GM18505 (cell line): Measurements from ENCODE around the gene USP17L13.
"Not testable (repeated sequence)": the region's sequence is repeated elsewhere in the genome, so short reads cannot be mapped to it uniquely, and the experiment has no call there.

ENCODE experiments used
- ATAC-seq: cut with Tn5 transposase; IDR thresholded peaks from one replicate; pipeline ENCODE4 v1.9.1; 2021; ENCODE audit not compliant: unreplicated experiment

The USP17L13 gene, protein sequence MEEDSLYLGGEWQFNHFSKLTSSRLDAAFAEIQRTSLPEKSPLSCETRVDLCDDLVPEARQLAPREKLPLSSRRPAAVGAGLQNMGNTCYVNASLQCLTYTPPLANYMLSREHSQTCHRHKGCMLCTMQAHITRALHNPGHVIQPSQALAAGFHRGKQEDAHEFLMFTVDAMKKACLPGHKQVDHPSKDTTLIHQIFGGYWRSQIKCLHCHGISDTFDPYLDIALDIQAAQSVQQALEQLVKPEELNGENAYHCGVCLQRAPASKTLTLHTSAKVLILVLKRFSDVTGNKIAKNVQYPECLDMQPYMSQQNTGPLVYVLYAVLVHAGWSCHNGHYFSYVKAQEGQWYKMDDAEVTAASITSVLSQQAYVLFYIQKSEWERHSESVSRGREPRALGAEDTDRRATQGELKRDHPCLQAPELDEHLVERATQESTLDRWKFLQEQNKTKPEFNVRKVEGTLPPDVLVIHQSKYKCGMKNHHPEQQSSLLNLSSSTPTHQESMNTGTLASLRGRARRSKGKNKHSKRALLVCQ

DNA sequence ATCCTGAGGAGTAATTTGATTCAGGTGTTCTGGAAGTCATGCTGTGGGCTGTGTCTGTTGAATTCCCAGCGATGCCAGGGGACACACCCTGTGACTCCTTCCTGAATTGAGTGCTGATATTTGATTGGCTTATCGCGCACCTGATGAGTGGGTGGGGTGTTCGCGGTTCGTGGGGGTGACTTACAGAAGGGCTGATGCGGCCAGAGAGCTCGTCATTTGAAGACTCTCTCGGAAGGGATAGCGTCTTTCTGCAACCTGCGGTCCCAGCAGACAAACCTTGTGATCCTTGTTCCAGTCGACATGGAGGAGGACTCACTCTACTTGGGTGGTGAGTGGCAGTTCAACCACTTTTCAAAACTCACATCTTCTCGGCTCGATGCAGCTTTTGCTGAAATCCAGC is at the start of gene USP17L13:
USP17L13 (plus strand) TSS at position 301 of the 400 bp plus-strand sequence; CDS start at position 301, 0 bp downstream.
- ATAC-seq: not testable (repeated sequence)

DNA sequence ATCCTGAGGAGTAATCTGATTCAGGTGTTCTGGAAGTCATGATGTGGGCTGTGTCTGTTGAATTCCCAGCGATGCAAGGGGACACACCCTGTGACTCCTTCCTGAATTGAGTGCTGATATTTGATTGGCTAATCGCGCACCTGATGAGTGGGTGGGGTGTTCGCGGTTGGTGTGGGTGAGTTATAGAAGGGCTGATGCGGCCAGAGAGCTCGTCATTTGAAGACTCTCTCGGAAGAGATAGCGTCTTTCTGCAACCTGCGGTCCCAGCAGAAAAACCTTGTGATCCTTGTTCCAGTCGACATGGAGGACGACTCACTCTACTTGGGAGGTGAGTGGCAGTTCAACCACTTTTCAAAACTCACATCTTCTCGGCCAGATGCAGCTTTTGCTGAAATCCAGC is 14.3 kb upstream of the USP17L13 start, which contains the start of gene USP17L10:
USP17L10 (plus strand) TSS at position 301 of the 400 bp plus-strand sequence; CDS start at position 301, 0 bp downstream.
- ATAC-seq: not testable (repeated sequence)

DNA sequence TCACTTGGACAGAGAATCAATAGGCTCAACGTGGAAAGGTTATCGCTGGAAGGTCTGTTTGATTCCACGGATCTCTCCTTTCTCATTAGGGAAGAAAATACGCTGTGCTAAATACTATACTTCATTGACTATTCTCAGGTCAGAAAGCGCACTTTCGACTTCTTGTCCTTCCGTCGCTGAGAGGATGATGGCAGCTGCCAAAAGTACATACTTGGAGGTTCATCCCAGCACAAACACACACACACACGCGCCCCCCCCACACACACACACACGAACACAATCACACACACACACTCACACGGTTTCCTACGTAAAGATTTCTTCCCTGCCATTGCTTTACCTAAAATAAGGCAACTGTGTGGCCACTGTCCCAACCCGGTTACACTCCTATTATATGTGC is 10.0 kb upstream of the USP17L13 start:
- ATAC-seq: not testable (repeated sequence)

DNA sequence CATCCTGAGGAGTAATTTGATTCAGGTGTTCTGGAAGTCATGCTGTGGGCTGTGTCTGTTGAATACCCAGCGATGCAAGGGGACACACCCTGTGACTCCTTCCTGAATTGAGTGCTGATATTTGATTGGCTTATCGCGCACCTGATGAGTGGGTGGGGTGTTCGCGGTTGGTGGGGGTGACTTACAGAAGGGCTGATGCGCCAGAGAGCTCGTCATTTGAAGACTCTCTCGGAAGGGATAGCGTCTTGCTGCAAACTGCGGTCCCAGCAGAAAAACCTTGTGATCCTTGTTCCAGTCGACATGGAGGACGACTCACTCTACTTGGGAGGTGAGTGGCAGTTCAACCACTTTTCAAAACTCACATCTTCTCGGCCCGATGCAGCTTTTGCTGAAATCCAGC is 9.6 kb upstream of the USP17L13 start, which contains the start of gene USP17L11:
USP17L11 (plus strand) TSS at position 301 of the 400 bp plus-strand sequence; CDS start at position 301, 0 bp downstream.
- not testable (repeated sequence) for ATAC-seq

DNA sequence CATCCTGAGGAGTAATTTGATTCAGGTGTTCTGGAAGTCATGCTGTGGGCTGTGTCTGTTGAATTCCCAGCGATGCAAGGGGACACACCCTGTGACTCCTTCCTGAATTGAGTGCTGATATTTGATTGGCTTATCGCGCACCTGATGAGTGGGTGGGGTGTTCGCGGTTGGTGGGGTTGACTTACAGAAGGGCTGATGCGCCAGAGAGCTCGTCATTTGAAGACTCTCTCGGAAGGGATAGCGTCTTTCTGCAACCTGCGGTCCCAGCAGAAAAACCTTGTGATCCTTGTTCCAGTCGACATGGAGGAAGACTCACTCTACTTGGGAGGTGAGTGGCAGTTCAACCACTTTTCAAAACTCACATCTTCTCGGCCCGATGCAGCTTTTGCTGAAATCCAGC is 4.8 kb upstream of the USP17L13 start, which contains the start of gene USP17L12:
USP17L12 (plus strand) TSS at position 301 of the 400 bp plus-strand sequence; CDS start at position 301, 0 bp downstream.
- not testable (repeated sequence) for ATAC-seq

DNA sequence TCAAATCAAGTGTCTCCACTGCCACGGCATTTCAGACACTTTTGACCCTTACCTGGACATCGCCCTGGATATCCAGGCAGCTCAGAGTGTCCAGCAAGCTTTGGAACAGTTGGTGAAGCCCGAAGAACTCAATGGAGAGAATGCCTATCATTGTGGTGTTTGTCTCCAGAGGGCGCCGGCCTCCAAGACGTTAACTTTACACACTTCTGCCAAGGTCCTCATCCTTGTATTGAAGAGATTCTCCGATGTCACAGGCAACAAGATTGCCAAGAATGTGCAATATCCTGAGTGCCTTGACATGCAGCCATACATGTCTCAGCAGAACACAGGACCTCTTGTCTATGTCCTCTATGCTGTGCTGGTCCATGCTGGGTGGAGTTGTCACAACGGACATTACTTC is 5.6 kb downstream of the USP17L13 start:
- not testable (repeated sequence) for ATAC-seq

DNA sequence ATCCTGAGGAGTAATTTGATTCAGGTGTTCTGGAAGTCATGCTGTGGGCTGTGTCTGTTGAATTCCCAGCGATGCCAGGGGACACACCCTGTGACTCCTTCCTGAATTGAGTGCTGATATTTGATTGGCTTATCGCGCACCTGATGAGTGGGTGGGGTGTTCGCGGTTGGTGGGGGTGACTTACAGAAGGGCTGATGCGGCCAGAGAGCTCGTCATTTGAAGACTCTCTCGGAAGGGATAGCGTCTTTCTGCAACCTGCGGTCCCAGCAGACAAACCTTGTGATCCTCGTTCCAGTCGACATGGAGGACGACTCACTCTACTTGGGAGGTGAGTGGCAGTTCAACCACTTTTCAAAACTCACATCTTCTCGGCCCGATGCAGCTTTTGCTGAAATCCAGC is 9.4 kb downstream of the USP17L13 start, which contains the start of gene USP17L15:
USP17L15 (plus strand) TSS at position 301 of the 400 bp plus-strand sequence; CDS start at position 301, 0 bp downstream.
- not testable (repeated sequence) for ATAC-seq

DNA sequence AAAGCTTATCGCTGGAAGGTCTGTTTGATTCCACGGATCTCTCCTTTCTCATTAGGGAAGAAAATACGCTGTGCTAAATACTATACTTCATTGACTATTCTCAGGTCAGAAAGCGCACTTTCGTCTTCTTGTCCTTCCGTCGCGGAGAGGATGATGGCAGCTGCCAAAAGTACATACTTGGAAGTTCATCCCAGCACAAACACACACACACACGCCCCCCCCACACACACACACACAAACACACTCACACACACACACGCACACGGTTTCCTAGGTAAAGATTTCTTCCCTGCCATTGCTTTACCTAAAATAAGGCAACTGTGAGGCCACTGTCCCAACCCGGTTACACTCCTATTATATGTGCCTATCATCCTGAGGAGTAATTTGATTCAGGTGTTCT is 13.8 kb downstream of the USP17L13 start:
- ATAC-seq: not testable (repeated sequence)

DNA sequence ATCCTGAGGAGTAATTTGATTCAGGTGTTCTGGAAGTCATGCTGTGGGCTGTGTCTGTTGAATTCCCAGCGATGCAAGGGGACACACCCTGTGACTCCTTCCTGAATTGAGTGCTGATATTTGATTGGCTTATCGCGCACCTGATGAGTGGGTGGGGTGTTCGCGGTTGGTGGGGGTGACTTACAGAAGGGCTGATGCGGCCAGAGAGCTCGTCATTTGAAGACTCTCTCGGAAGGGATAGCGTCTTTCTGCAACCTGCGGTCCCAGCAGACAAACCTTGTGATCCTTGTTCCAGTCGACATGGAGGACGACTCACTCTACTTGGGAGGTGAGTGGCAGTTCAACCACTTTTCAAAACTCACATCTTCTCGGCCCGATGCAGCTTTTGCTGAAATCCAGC is 18.9 kb downstream of the USP17L13 start, which contains the start of gene USP17L17:
USP17L17 (plus strand) TSS at position 301 of the 400 bp plus-strand sequence; CDS start at position 301, 0 bp downstream.
- not testable (repeated sequence) for ATAC-seq

DNA sequence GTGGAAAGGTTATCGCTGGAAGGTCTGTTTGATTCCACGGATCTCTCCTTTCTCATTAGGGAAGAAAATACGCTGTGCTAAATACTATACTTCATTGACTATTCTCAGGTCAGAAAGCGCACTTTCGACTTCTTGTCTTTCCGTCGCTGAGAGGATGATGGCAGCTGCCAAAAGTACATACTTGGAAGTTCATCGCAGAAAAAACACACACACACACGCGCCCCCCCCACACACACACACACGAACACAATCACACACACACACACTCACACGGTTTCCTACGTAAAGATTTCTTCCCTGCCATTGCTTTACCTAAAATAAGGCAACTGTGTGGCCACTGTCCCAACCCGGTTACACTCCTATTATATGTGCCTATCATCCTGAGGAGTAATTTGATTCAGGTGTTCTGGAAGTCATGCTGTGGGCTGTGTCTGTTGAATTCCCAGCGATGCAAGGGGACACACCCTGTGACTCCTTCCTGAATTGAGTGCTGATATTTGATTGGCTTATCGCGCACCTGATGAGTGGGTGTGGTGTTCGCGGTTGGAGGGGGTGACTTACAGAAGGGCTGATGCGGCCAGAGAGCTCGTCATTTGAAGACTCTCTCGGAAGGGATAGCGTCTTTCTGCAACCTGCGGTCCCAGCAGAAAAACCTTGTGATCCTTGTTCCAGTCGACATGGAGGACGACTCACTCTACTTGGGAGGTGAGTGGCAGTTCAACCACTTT is 23.4 kb downstream of the USP17L13 start, which contains the start of gene USP17L18:
USP17L18 (plus strand) TSS at position 678 of the 728 bp plus-strand sequence; CDS start at position 678, 0 bp downstream.
- ATAC-seq: not testable (repeated sequence)

DNA sequence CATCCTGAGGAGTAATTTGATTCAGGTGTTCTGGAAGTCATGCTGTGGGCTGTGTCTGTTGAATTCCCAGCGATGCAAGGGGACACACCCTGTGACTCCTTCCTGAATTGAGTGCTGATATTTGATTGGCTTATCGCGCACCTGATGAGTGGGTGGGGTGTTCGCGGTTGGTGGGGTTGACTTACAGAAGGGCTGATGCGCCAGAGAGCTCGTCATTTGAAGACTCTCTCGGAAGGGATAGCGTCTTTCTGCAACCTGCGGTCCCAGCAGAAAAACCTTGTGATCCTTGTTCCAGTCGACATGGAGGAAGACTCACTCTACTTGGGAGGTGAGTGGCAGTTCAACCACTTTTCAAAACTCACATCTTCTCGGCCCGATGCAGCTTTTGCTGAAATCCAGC is 28.4 kb downstream of the USP17L13 start, which contains the start of gene USP17L19:
USP17L19 (plus strand) TSS at position 301 of the 400 bp plus-strand sequence; CDS start at position 301, 0 bp downstream.
- not testable (repeated sequence) for ATAC-seq

DNA sequence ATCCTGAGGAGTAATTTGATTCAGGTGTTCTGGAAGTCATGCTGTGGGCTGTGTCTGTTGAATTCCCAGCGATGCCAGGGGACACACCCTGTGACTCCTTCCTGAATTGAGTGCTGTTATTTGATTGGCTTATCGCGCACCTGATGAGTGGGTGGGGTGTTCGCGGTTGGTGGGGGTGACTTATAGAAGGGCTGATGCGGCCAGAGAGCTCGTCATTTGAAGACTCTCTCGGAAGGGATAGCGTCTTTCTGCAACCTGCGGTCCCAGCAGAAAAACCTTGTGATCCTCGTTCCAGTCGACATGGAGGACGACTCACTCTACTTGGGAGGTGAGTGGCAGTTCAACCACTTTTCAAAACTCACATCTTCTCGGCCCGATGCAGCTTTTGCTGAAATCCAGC is 33.1 kb downstream of the USP17L13 start, which contains the start of gene USP17L20:
USP17L20 (plus strand) TSS at position 301 of the 400 bp plus-strand sequence; CDS start at position 301, 0 bp downstream.
- ATAC-seq: not testable (repeated sequence)

DNA sequence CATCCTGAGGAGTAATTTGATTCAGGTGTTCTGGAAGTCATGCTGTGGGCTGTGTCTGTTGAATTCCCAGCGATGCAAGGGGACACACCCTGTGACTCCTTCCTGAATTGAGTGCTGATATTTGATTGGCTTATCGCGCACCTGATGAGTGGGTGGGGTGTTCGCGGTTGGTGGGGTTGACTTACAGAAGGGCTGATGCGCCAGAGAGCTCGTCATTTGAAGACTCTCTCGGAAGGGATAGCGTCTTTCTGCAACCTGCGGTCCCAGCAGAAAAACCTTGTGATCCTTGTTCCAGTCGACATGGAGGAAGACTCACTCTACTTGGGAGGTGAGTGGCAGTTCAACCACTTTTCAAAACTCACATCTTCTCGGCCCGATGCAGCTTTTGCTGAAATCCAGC is 37.9 kb downstream of the USP17L13 start, which contains the start of gene USP17L21:
USP17L21 (plus strand) TSS at position 301 of the 400 bp plus-strand sequence; CDS start at position 301, 0 bp downstream.
- ATAC-seq: not testable (repeated sequence)

DNA sequence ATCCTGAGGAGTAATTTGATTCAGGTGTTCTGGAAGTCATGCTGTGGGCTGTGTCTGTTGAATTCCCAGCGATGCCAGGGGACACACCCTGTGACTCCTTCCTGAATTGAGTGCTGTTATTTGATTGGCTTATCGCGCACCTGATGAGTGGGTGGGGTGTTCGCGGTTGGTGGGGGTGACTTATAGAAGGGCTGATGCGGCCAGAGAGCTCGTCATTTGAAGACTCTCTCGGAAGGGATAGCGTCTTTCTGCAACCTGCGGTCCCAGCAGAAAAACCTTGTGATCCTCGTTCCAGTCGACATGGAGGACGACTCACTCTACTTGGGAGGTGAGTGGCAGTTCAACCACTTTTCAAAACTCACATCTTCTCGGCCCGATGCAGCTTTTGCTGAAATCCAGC is 42.6 kb downstream of the USP17L13 start, which contains the start of gene USP17L22:
USP17L22 (plus strand) TSS at position 301 of the 400 bp plus-strand sequence; CDS start at position 301, 0 bp downstream.
- ATAC-seq: not testable (repeated sequence)

DNA sequence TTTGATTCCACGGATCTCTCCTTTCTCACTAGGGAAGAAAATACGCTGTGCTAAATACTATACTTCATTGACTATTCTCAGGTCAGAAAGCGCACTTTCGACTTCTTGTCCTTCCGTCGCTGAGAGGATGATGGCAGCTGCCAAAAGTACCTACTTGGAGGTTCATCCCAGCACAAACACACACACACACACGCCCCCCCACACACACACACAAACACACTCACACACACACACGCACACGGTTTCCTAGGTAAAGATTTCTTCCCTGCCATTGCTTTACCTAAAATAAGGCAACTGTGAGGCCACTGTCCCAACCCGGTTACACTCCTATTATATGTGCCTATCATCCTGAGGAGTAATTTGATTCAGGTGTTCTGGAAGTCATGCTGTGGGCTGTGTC is 47.0 kb downstream of the USP17L13 start:
- ATAC-seq: not testable (repeated sequence)
